ENCODE results near the gene OR2D2.
"Not testable (repeated sequence)": the region's sequence is repeated elsewhere in the genome, so short reads cannot be mapped to it uniquely, and the experiment has no call there.

The OR2D2 gene, protein sequence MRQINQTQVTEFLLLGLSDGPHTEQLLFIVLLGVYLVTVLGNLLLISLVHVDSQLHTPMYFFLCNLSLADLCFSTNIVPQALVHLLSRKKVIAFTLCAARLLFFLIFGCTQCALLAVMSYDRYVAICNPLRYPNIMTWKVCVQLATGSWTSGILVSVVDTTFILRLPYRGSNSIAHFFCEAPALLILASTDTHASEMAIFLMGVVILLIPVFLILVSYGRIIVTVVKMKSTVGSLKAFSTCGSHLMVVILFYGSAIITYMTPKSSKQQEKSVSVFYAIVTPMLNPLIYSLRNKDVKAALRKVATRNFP

DNA sequence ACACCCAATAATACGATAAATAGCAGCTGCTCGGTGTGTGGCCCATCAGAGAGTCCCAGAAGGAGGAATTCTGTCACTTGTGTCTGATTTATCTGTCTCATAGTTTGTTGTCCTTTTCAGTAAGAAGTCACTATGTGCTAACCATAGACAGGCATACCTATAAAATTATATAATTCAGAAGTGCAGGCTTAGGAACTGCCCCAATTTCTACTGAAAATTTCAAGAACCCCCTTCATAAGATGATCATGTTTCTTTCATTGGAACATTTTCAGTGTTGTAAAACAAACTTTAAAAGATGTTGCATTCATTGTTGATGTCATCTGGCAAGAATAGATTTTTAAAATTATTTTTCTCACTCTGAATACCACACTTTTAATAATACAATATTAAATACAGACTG lies at the start of gene OR2D2:
Gene OR2D2 (minus strand): TSS at position 101 of the 400 bp plus-strand sequence. CDS start 0 bp downstream, at position 101.
- DNase-seq = no peak

DNA sequence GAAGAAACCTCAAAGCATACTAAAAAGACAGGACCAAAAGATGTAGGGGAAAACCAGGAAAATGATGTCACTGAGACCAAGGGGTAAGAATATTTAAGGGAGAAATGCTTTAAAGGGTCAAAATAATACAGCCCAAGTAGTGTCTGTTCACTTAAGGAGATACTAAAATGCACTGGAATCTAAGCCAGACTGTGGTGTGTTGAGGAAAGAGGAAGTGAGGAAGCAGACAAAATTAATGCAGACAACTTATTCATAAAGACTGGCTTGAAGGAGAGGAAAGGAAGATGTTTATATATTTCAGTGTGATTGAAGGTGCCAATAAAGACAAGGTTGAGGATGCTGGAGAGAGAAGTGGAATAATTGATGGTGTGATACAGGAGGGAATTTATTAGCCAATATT lies 49.7 kb upstream of the OR2D2 start:
- DNase-seq = no peak

DNA sequence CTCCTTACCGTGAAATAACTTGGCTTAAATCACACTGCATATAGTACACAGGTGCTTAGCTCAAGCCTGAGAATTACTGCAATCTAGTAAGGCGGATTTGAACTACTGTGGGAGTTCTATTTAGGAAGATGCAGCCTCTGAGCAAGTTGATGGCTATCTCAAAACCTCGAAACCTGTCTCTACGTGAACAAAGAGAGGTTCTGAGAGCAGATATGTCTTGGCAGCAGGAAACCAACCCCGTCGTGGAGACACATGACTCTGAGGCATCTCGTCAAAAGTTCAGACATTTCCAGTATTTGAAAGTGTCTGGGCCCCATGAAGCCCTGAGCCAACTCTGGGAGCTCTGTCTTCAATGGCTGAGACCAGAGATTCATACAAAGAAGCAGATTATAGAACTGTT lies 39.8 kb upstream of the OR2D2 start:
- DNase-seq = no peak

DNA sequence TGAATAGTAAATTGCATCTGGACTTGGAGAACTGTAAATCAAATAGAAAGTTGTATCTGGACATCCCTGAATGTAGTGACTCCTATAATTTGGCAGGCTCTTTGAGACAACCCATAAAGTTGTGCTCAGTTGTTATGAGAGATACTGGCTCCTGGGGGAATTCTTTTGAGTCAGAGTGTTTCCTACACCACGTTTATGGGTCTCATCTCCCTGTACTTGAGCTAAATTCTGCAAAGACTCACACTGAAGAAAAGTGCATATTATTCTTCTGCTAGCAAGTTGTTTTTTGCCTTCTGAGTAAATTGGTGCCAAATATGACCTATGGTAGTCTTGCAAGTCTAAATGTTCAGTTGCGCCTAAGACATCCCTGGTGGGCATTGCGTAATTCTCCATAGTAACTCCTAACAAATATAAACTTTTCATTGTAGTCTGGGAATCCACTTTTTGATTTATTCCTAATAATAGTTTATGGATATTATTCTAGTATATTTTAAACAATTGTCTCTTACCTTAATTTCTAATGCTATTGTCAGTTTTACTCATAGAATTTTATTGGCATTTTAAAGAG lies 38.9 kb upstream of the OR2D2 start:
- no peak for DNase-seq

DNA sequence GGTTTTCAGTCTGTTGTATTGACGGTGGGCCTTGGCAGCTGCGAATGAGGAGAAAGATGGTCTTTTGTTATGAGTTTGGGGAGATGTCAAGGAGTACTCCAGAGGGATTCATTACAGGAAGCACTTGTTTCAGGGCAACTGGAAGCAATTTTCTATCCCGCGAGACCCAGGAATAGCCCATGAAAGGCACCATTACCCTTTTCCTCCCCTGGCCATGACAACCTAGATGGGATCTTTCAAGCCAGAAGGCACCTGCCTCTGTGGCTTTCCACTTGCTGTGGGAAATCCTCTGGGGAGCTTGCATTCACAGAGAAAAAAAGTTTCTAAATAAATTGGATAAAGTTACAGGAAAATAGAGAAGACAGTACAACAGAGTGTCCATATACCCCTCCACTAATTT lies 36.6 kb upstream of the OR2D2 start:
- DNase-seq = no peak

DNA sequence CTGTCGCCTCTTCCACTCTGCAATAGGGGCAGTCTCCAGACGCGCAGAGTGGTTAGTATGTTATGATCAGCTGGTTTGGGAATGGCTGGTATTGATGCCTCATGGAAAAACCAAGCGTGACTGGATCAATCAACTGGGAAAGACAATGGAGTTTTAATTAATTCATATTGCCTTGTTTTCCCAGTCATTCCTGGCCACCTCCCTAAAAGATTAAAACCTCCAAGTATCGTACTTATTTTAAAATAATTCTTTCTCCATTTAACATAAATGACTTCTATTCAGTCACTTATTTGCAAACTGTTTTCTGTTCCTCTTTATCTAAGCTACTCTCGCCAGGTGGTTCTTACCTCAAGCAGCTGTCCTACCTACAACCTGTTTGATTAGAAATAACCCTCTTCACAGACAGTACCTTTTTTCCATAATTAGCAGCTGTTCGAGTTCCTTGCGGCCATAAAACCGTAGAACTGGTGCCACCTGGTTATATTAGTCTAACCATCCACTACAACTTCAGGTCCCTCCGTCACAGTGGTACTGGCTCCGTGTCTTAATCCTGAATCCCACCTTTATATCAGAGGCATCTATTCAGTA lies 34.8 kb upstream of the OR2D2 start:
- DNase-seq = no peak

DNA sequence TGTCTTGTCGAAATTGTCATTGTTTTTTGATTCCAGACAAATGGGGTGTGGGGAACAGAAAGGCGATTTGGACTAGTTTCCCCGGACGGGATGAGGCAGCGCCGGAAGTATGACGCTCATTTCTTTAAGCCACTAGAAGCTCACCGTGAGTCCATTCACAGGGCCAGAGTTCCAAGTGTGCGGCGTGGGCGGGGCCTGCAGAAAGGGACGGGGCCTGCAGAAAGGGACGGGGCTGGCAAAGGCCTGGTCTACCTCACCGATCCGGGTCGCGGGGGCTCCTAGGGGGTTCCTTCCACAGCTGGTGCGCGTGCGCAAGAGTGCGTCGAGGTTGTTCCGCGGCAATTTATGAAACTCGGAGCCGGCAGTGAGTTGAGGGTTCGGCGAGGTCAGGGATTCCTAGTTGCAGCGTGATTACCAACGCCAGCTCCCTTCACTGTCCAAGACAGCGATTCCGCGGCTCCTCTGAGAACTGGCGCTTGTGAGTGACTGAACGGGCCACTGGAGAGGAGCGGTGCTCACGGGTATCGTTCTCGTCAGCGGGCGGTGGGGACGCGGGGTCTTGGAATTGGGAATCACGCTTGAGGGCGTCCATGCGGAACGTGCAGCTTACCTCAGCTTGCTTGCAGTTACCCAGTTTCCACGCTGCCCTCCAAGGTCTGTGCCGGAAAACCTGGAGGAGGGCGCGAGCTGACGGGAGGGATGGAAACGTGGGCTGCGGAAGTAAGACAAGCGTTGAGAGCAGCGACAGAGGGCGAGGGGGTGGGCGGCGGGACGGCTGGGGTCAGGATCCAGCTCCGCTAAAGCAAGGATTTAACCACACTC lies 34.1 kb upstream of the OR2D2 start, which contains the start of gene ZNF215:
Gene ZNF215 (plus strand): TSS at position 219 of the 822 bp plus-strand sequence. CDS start 5,847 bp downstream, outside the sequence.
- DNase-seq = peak; percentile 28 to 39

DNA sequence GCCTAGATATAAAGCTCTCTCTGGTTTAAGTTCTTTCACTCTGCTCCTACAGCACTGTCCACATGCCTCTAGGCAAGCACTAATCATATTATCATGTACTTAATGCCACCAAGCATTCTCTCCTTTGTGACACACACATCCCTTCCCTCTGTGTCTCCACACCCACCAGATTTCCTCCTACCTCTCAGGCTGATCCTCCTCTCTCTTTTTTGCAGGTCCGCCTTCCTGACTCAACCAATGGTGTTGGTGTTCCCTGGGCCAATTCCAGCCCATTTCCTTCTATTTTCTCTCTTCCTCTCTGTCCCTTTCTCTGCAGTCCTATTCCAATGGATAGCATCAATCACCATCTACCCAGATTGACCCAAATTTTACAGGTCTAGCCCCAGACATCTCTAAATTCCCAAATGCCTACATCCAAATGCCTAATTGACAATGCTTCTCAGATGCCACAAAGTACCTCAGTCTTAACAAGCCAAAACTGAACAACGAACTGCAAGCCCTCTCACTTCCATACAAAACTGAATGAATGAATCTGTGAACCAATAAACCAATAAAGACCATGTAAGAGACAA lies 33.4 kb upstream of the OR2D2 start:
- no peak for DNase-seq

DNA sequence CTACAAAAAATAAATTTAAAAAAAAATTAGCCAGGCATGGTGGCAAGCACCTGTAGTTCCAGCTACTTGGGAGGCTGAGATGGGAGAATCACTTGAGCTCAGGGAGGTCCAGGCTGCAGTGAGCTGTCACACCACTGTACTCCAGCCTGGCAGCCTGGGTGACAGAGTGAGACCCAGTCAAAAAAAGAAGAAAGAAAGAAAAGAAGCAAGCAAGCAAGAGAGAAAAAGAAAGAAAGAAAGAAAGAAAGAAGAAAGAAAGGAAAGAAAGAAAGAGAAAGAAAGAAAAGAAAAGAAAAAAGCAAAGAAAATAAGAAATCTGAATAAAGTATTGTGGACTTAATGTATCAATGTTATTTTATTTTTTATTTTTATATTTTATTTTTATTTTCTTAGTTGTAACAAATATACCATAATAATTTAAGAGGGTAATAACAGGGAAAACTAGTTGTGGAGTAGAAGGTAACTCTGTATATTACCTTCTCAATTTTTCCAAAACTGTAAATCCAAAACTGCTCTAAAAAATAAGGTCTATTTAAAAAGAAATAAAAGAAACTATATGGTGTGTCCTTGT lies 32.8 kb upstream of the OR2D2 start:
- DNase-seq = no peak

DNA sequence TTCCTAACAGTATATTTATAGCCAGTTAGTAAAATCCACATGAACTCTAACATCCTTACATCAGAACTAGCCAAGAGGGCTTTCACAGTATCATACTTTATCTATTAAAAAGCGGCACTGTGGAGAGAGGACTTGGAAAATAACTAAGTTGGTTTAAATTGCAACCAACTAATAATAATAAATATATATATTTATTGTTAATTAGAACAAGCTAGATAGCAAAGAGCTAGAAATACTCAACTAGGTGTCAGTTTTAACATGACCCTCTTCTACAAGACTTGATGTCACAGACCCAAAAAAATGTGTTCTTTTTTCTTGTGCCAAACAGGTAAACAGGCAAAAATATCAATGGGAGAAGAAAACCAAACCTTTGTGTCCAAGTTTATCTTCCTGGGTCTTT lies 28.4 kb upstream of the OR2D2 start, which contains the start of gene OR2D3:
Gene OR2D3 (plus strand): TSS at position 301 of the 400 bp plus-strand sequence. CDS start 0 bp downstream, at position 301.
- no peak for DNase-seq

DNA sequence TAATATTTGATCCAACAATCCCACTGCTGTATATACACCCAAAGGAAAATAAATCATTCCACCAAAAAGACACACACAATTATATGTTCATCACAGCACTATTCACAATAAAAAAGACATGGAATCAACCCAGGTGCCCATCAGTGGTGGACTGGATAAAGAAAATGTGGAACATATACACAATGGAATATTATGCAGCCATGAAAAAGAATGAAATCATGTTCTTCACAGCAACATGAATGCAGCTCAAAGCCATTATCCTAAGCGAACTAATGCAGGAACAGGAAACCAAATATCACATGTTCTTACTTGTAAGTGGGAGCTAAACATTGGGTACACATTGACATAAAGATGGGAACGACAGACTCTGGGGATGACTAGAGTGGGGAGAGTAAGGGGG lies 27.4 kb upstream of the OR2D2 start:
- no peak for DNase-seq

DNA sequence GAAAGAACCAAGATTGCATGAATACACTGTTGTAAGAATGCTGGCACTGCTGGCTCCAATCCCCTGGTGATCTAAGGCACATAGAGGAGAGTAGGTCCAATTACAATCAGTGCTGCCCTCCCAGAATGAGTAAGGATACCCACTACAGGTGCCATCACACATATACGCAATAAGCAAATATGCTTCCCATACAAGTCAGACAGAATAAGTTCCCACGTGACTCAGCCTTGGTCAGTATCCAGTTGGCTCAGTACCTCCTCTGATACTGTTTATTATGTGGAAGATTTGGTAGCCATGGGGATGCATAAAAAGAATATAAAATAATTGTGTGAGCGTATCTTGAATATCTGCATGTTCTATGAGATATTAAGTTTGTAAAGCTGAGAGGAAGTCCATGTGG lies 19.6 kb upstream of the OR2D2 start:
- no peak for DNase-seq

DNA sequence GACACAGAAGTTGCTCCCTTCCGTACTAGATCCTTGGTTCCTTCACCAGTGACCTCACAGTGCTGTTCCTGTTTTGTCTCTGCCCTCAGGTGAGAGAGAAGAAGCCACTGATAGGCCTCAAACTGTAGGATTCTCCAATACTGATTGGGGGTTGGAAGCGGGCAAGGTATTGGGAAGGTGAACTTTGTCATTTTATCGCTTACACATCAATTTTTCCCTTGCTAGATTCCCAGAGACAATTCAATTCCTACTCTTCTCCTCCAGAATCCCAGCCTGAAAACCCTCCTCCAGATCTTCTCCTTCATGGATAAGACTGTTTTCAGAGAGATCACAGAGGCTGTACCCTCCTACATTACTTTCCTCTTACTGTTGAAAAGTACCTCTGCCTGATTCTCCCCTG lies 19.1 kb upstream of the OR2D2 start:
- no peak for DNase-seq

DNA sequence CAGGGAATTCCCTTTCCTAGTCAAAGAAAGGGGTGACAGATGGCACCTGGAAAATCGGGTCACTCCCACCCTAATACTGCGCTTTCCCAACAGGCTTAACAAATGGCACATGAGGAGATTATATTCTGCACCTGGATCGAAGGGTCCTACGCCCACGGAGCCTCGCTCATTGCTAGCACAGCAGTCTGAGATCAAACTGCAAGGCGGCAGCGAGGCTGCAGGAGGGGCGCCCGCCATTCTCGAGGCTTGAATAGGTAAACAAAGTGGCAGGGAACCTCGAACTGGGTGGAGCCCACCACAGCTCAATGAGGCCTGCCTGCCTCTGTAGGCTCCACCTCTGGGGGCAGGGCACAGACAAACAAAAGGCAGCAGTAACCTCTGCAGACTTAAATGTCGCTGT lies 12.5 kb upstream of the OR2D2 start:
- not testable (repeated sequence) for DNase-seq

DNA sequence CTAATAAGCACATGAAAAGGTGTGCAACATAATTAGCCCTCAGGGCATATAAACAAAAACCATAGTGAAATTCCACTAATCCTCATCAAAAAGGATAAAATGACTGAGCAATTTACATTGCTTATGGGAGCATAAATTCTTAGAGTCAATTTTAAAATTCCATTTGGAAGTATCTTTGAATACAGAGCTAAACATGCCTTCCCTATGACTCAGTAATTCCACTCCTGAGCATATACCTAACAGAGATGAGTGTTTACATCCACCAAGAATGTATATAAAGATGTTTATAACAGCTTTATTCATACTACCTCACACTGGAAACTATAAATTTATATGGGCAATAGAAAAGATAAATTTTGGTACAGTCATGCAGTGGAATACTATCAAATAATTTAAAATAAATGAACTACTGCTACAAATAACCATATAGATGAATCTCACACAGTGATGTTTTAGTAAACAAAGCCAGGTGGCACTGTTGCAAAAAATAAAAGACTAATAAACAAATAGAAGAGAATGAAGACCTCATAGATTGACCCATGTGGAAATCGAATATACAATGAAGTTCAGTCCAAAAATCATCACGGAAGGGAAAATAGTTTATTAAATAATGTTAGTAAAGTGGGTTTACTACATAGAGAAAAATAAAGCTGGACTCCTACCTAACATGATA lies 8.2 kb upstream of the OR2D2 start:
- no peak for DNase-seq

DNA sequence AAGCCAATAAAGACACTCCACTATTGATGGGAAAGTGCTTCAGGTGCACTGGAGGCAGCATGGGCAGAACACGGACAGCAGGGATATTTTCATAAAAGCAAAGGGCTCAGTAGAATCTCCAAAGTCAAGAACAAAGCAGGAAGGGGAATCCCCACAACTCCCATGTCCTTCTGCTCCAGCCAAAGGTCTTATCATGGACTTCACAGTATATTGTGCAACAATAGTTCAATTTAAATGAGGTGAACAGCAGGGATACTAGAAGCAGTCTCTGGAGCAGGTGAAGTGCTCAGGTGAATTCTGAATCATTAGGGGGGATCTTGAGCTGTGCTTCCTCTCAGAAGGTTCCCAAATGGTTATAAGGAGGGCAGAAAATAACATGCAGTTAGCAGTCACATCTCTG lies 6.6 kb upstream of the OR2D2 start:
- DNase-seq = no peak

DNA sequence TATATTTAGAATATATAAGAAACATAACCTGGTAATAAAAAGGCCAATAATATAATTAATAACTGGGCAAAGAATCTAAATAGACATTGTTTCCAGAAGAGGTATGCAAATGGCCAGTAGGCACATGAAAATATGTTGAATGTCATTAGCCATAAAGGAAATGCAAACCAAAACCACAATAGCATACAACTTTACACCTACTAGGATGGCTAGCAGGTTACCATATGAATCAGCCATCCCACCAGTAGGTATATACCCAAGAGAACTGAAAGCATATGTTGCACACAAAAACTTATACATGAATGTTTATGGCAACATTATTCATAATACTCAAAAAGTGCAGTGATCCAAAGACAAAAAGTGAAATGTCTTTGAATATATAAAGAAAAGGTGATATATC lies 2.7 kb upstream of the OR2D2 start:
- DNase-seq = no peak

DNA sequence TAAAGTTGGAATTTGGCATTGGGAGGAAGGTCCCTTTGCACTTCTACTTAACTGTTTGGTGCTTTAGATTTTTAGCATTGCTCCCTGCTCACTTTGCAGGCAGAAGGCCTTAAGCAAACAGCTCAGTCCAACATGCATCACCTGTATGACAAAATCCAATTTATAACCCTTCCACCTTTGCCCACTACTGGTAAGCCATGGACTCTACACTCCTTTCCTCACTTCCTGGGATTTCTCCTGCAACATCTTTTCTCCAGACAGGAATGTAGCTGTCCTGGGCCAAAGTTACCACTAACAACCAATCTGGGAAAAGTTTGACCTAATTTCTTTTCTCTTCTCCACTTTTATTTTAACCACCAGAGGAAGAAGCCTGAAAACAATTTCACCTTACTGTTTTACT lies 1.8 kb upstream of the OR2D2 start:
- no peak for DNase-seq

DNA sequence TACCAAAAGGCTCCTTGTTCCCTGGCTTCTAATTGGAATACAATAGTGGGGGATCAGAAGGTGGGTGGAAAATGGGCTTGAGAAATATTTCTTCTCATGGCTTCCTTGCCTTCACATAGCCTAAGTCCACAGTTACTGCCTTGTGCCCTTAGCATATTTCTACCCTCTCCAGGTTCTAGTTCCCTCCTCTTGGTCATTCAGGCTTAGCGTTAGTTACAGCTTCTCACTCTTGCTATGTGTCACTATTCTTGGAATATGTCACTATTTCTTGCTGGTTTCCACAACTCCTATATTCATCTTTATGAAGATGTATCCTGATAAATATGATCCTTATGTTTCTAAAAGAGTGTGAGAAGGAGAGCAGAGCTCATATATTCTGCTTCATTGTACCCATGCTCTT lies 2.5 kb downstream of the OR2D2 start:
- no peak for DNase-seq

DNA sequence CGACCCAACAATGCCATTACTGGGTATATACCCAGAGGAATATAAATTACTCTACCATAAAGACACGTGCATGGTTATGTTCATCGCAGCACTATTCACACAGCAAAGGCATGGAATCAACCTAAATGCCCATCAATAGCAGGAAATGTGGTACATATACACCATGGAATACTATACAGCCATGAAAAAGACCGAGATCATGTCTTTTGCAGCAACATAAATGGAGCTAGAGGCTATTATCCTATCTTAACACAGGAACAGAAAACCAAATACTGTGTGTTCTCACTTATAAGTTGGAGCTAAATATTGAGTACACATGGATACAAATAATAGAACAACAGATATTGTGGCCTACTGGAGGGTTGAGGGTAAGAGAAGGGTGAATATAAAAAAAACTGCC lies 3.5 kb downstream of the OR2D2 start:
- no peak for DNase-seq

DNA sequence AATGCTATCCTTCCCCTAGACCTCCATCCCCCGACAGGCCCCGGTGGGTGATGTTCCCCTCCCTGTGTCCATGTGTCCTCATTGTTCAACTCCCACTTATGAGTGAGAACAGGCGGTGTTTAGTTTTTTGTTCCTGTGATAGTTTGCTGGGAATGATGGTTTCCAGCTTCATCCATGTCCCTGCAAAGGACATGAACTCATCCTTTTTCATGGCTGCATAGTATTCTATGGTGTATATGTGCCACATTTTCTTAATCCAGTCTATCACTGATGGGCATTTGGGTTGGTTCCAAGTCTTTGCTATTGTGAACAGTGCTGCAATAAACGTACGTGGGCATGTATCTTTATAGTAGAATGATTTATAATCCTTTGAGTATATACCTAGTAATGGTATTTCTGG lies 4.6 kb downstream of the OR2D2 start:
- DNase-seq = not testable (repeated sequence)

DNA sequence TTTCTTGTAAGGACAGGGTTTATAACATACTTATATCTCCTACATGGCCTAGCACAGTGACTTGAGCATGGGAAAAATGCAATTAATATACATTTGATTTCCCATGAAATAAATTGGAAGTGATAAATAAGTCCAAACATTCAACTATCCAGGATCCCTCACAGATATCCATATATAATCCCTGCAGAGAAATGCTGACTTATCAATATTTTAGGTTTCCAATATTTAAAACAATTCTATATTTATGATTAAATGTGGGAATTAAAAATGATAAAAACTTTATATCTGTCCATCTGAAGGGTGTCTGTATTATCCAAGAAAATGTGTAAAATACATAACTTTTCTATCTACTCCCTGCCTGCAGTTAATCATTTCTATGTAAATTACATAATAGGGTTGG lies 9.5 kb downstream of the OR2D2 start:
- no peak for DNase-seq

All from activated CD4-positive, alpha-beta T cell treated with anti-CD3 and anti-CD28 coated beads, Interleukin-2, amount 50 U/mL, for 48 hours (primary cell).